RWPE1 (cell line): ENCODE results near the gene TAS2R14.

Experiments
- CTCF ChIA-PET: fragments of 350-600 bp; sonication (Branson Sonifier 250); formaldehyde crosslinking; extraction: SDS; loops from one replicate; lab custom pipeline; 2021; lab: Yijun Ruan, JAX
- POLR2A ChIA-PET: fragments of 400-600 bp; formaldehyde crosslinking; extraction: SDS; loops from one replicate; lab custom pipeline; 2020; ENCODE audit warnings: antibody characterized with exemption; ENCODE audit not compliant: low non-redundant PET; lab: Yijun Ruan, JAX
- DNase-seq: peaks from one replicate; pipeline ENCODE4 v3.0.0; 2012; ENCODE audit warnings: low spot score
- H3K27ac ChIP-seq: fragments of 450-650 bp; 2 replicates; pipeline ENCODE4 v1.5.1; 2017
- TF ChIP-seq, protein P1 (sequence below): fragments of 450-650 bp; conservative IDR thresholded peaks from 2 replicates; pipeline ENCODE4 v1.5.1; 2017; ENCODE audit warnings: low read depth, mild to moderate bottlenecking

TAS2R14 gene

DNA sequence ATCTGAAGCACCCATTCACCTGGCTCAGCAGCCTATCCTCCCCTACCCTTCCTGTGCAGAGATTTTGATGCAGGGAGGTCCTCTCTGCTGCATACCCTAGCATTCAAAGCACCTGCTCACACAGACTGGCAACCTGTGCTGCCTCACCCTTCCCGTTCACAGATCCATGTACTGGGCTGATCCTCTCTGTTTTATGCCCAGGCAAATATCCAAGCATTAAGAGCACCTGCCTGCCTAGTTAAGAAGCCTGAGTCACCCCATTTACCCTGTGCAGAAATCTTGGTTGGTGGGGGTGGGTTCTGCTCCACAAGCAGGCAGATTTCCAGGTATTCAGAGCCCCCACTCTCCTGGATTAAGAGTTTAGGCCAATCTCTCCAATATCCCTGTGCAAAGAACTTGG is 38.1 kb downstream of the TAS2R14 start:
- ChIA-PET POLR2A (no interaction called here), CTCF (no interaction called here)
- no peak overlapping the region for H3K27ac ChIP-seq
- TF ChIP-seq, protein P1, sequence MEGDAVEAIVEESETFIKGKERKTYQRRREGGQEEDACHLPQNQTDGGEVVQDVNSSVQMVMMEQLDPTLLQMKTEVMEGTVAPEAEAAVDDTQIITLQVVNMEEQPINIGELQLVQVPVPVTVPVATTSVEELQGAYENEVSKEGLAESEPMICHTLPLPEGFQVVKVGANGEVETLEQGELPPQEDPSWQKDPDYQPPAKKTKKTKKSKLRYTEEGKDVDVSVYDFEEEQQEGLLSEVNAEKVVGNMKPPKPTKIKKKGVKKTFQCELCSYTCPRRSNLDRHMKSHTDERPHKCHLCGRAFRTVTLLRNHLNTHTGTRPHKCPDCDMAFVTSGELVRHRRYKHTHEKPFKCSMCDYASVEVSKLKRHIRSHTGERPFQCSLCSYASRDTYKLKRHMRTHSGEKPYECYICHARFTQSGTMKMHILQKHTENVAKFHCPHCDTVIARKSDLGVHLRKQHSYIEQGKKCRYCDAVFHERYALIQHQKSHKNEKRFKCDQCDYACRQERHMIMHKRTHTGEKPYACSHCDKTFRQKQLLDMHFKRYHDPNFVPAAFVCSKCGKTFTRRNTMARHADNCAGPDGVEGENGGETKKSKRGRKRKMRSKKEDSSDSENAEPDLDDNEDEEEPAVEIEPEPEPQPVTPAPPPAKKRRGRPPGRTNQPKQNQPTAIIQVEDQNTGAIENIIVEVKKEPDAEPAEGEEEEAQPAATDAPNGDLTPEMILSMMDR: no peak
- DNase-seq: no peak

DNA sequence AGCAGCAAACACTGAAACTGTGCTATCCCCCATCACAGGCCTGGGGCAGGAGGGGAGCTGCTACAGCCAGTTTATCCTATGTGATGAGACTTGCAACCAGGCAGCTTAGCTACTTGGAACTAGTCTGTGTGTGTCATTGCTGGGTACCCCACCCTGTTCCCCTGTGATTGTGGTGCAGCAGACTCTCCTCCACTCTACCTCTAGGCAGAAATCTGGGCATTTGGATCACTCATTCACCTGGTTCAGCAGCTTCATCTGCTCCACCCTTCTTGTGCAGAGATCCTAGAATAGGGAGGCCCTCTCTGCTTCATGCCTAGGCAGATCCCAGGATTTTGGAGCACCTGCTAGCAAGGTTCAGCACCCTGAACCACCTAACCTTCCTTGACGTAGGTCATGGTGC is 38.5 kb downstream of the TAS2R14 start:
- POLR2A ChIA-PET: no interaction called here
- CTCF ChIA-PET: no interaction called here
- no peak overlapping the region for H3K27ac ChIP-seq
- no peak for DNase-seq
- TF ChIP-seq, protein P1: no peak

DNA sequence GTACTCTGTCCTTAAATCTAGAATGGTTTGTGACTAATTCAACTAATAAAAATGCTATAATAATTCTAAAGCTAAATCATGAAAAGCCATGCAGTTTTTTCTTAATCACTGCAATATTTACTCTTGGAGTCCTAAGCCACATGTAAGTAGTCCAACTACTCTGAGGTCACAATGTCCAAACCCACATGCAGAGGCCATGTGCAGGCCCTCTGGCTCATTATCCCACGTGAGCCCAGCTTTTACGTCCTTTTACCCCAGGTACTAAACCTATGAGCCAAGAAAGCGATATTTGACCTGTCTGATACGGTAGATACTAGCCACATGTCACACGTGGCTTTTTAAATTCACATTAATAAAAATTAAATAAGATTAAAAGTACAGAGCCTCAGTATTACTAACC is 42.2 kb downstream of the TAS2R14 start:
- CTCF ChIA-PET: no interaction called here

DNA sequence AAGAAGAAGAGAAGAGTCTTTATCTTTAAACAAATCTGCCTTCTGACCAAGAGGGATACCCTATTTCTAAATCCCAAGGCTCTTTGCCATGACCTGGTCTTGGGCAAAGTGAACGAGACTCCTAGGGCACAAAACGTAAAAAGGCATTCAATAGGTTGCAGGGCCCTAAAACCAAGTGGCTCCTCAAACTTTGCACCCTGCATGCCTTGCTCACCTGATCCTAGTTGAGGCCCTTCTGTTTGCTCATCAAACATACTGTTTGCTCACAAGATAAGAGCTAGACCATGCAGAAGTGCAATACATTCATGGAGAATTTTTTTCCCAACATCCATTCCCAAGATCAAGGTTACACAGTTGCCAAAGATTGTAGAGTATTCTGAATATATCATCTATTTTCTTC is 47.1 kb downstream of the TAS2R14 start:
- TF ChIP-seq, protein P1: no peak
- ChIA-PET CTCF (no interaction called here), POLR2A (no interaction called here)
- no peak overlapping the region for H3K27ac ChIP-seq
- DNase-seq: no peak

More for the DNA sequence above, 42.2 kb downstream of the TAS2R14 start:
- no peak overlapping the region for H3K27ac ChIP-seq
- TF ChIP-seq, protein P1: no peak
- DNase-seq: no peak
- POLR2A ChIA-PET: no interaction called here

GRCh38 chr12:10889226-10889625 is 49.8 kb downstream of the TAS2R14 start:
- ChIA-PET CTCF (no interaction called here), POLR2A (no interaction called here)
- no peak overlapping the region for H3K27ac ChIP-seq
- TF ChIP-seq, protein P1: no peak
- DNase-seq: no peak
